Stimulated activated CD4-positive, alpha-beta T cell treated with anti-CD3 and anti-CD28 coated beads, Interleukin-4, amount 100 ng/mL, for 48 hours (primary cell): ENCODE measurements around the gene PNP.
A peak's percentile ranks its signal among the peaks of the same experiment; 100 is the strongest.

ENCODE experiments used
- DNase-seq, 2 donors: peaks; one replicate each; pipeline ENCODE4 v3.0.0-alpha.2; 2020; ENCODE audit warnings: low read depth in 2 of 2

The PNP gene

GRCh38 chr14:20455355-20456300 is 13.6 kb upstream of the PNP start:
- DNase-seq: peak in 1 of 2 donors; percentile 75

GRCh38 chr14:20456971-20457370 is 12.2 kb upstream of the PNP start:
- no peak for DNase-seq

GRCh38 chr14:20458031-20458789 is 11.0 kb upstream of the PNP start:
- DNase-seq: no peak

DNA sequence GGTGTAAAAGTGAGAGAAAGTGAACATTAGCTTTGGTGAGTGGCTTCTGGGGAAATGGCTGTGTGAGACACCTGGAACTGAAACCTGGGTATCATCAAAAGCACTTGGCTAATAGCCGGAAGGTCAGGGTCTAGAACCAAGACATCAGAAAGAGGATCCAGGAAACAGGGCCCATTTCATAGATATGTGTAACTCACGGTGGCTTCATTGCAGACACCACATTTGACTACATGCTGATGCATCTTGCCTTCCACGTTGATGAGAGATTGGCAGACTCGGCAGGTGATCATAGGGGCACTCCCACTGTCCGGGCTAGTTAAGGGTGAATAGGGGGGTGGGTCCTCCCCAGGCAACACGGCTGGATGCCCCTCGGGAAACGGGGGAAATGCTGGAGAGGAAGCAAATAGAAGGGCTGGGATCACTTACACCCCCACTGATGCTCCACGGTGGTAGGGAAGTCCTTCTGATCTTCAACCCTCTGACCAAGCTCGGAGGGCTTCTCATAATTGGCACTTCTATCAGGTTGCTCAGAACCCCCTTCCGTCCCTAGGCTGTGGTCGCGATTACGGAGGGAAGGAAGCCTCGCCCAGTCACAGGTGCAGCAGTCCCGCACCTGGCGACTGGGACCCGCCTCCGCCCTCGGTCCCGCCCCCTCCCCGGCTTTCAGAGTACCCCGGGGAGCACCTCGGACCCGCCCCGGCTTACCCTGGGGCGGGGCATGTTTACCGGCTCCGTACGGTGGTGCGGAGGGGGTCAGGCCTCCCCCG is 8.6 kb upstream of the PNP start:
- DNase-seq: peak in 1 of 2 donors; percentile 32

- DNase-seq: peak; percentile 93 to 98
These were observed 7.7 kb upstream of the PNP start, which contains the start of gene PIP4P1 for GRCh38 chr14:20461225-20462141. PIP4P1 (minus strand) TSS chr14:20461434; CDS start chr14:20461325, 109 bp downstream.

DNA sequence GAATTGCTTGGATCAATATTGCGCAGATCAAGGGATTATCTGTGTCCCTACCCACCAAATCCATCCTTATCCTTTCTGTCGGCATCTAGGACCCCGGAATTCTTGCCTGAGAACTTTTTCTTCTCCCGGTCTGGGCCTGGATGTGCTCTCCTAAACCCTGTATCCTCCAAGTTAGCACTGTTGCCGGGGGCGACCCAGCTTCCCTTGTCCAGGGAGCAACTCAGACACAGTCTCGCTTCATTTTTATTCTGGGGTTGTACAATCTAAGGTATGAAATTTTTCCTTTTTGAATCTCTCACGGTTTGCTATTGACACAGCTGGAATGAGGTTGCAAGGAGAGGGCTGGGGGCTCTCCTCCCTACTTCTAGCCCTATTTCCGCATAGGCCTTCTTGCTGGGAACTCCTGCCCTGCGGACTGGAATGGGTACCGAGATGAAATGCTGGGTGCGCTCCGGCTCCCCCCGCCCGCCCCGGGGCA is 403 bp upstream of the PNP start:
- DNase-seq: no peak

DNA sequence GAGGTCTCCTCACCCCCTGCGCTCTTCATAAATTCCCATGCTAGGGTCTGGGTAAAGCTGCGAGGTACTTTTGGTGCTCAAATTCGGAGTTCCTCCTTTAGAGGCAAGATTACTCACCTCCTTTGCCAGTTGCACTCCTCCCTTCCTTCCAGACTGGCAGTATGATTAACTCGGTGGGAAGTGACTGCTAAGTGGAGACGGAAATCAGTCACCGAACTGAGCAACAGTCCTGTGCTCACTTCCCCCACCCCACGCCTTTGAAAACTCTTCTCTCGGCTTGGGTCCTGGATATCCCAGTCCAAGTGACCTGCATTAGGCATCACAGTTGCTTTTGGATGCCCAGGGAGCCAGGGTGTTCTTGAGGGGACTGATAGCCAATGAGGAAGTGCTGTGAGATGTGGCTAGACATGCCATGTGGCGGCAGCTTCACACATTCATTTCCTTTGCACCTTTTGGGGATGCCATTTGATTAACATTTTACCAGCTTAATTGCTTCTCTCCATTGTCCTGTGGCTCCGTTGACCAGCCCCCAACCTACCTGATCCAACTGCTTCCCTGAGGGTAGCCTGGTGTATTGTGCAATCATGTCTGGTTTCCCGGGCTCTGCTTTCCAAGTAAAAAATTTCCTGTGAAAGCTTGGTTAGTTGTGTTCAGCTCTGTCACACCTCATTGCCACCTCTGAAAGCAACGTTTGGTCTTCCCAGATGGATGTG is 840 bp downstream of the PNP start:
- peak; percentile 39 to 58 for DNase-seq

DNA sequence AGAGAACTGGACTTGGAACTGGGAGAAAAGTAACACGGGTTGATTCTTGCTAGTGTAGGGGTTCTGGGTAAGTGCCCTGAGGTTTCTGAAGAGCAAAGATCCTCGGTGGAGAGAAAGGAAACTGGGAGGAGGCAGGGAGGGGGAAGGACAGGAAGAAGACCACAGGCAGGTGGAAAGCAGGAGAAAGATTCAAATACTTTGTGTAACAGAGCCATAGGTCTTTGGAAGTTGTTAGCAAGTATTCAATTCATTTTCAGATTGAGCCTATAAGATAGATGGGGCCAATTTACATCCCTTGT is 1.3 kb downstream of the PNP start:
- no peak for DNase-seq

DNA sequence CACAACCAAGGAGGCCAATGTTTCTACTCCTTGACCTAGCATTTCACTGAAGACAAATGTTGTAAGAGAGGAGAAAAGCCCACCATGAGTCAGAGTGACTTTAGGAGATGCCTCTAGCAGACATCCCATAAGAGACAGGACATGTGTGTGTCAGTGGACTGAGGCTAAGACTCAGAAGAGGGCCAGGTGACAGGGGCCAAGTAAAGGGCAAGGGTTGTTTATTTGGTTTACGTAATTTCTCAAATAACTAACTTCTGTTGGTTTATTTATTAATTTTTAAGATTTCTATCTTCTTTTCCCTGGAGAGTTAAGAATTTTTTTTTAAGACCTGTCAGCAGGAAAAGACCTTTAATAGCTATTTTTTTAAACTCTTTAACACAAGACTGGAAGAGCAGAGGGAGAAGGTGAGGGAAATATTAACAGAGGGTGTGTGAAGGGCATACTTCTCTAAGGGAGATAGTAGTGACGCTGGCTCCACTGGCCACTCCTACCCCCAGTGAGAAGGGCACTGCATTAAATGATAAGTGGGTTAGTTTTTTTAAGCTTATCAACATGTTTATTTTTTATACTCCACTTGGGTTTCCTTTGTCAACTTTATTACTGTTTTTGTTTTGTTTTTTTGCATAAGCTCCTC is 3.4 kb downstream of the PNP start:
- DNase-seq: no peak

- no peak for DNase-seq
These were observed 7.6 kb downstream of the PNP start for GRCh38 chr14:20476776-20477175.

DNA sequence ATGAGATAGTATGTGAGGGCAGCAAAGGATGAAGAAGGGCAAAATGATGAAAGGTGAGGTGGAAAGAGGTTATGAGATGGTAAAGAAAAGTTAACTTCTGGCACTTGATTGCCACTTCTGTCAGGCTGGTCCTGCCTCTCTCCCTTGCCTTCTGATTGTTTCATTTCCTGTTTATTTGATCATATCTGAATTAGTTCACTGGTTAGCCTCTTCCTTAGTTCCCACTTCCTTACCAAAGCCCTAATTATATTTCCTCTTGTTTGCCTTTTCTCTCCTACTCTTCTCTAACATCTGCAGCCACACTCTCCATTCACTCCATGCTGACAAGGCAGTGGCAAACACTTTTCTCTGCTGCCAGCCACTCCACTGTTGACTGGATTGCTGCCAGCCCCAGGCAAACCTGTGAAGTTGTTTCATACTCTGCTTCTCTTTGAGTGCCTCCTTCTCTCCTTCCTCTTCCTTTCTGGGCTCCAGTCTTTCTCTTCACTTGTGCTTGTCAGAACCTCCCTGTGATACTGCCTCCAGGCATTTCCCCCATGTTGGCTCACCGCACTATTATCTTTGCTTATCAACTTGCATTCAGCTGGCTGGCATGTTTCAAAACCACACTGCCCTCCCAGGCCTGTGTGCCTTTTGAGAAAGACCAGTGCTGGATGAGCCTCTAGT is 8.1 kb downstream of the PNP start:
- DNase-seq: no peak

DNA sequence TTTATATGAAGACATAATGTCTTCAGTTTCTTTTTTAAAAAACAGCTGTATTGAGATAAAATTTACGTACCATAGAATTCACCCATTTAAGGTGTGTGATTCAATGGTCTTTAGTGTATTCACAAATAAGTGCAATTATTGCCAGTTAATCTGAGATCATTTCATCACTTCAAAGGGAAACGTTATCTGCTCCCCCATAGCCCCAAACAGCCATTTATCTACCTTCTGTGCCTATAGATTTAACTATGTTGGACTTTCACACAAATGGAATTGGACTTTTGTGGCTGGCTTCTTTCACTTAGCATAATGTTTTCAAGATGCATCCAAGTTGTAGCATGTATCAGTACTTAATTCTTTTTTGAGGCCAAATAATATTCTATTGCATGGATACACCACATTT is 9.7 kb downstream of the PNP start:
- DNase-seq: no peak

DNA sequence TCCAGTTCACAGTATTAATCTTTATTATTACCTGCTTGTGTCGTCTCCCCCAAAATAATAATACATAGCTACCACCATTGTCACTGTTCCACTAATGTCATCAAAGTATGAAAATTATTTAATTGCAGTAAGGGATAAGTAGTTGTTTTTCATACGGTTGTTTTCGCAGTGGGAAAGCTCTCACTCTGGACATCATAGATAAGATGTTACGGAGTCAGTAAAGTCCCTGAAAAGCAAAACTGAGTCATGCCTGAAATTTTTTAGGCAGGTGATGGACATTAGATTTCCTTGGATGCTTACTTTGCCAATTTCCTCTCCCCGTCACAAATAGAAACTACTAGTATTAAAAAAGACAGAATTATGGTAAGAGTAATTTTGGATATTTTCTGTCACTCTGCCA is 13.2 kb downstream of the PNP start:
- no peak for DNase-seq

- no peak for DNase-seq
These were observed 16.7 kb downstream of the PNP start for GRCh38 chr14:20485900-20486299.

GRCh38 chr14:20486684-20487395 is 17.6 kb downstream of the PNP start:
- DNase-seq: no peak

GRCh38 chr14:20487396-20487725 is 18.2 kb downstream of the PNP start:
- DNase-seq: no peak

DNA sequence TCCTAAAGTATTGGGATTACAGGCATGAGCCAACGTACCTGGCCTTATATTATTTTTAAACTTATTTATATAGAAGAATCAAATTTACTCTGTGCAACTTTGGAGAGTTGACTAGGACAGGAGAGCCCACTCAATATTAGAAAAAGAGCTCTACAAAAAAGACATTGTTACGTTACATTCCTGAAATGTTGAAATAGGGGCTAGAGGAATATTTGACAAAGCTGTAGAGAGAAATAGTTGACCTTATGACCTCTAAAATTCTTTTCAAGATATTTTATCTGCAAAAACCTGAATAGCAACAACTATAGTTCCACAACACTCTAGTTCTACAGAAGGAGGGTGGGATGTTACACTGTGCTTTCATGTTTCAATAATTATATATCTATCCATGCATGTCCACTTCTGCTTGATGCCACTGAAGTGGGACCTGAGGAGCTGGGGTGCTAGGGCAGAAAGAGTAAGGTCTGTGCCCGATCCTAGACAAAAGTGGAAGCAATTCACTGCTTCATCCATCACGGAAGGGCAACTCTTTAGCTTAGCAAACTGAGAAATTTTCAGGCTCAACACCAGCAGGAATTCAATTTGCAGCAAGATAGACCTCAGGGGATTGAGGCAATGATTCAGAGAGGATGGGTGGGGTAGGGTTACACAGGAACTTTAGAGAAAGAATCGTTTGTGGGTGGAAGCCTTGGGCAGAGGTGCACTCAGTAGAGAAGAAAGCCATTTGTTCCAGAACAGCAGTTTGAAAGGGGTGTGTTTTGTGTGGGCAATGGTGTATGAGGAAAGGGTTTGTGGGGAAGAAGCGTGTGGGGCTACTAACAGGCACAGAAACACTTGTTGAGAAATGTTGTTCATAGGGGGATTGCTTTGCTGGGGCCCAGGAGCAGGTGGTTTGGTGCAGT is 20.1 kb downstream of the PNP start:
- no peak for DNase-seq

DNA sequence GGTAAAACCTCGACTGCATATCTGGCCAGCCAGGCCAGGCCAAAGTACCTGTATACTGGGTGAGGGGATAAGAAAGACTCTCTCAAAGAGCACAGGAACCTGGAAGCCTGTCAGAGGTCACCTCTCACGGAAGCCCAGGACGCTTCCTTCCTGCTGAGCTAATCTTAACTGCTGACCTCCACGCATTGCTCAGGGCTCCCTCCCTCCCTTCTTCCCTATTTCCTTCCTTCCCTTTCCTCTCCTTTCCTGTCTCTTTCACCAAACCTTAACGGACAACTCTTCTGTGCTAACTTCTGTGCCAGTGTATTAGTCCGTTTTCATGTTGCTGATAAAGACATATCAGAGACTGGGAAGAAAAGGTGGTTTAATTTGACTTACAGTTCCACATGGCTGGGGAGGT is 21.4 kb downstream of the PNP start:
- no peak for DNase-seq
